ENCODE results near the gene WNK1. TPM values are rescaled to one million over a fixed set of nuclear protein-coding genes. Genes with fewer than 3 reads are reported as not detected.

WNK1 gene
- total RNA-seq, 1 donor from 2014 or later = 366 TPM

- intact Hi-C loops (cut with DNase I) = no loop called here
- DNase-seq (ENCODE audit: extremely low spot score in 2 of 2) = no peak
- H3K36me3 ChIP-seq = peaks cover 0 to 80% of the 10 kb centered on the region in 2 donors
Observed at GRCh38 chr12:894226-894625, 141.8 kb downstream of the WNK1 start.

DNA sequence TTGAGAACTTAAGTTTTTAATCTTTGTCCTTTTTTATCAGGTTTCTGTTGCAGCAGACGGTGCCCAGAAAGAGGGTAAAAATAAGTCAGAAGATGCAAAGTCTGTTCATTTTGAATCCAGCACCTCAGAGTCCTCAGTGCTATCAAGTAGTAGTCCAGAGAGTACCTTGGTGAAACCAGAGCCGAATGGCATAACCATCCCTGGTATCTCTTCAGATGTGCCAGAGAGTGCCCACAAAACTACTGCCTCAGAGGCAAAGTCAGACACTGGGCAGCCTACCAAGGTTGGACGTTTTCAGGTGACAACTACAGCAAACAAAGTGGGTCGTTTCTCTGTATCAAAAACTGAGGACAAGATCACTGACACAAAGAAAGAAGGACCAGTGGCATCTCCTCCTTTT is 143.7 kb downstream of the WNK1 start:
- Histone ChIP-seq H3K4me1 (peaks cover 7% of the 10 kb centered on the region), H3K4me3 (no peak overlapping the region), H3K36me3 (peaks cover 0 to 89% of the 10 kb centered on the region in 2 donors), H3K9me3 (no peaks in the 10 kb centered on the region), H3K27me3 (no peaks in the 10 kb centered on the region), H3K27ac (no peak overlapping the region)
- intact Hi-C loops (cut with DNase I) = no loop called here
- no peak for TF ChIP-seq POLR2A (IDR thresholded peaks at IDR 0.05)
- TF ChIP-seq, protein P1, sequence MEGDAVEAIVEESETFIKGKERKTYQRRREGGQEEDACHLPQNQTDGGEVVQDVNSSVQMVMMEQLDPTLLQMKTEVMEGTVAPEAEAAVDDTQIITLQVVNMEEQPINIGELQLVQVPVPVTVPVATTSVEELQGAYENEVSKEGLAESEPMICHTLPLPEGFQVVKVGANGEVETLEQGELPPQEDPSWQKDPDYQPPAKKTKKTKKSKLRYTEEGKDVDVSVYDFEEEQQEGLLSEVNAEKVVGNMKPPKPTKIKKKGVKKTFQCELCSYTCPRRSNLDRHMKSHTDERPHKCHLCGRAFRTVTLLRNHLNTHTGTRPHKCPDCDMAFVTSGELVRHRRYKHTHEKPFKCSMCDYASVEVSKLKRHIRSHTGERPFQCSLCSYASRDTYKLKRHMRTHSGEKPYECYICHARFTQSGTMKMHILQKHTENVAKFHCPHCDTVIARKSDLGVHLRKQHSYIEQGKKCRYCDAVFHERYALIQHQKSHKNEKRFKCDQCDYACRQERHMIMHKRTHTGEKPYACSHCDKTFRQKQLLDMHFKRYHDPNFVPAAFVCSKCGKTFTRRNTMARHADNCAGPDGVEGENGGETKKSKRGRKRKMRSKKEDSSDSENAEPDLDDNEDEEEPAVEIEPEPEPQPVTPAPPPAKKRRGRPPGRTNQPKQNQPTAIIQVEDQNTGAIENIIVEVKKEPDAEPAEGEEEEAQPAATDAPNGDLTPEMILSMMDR (IDR thresholded peaks at IDR 0.05) = no peak
- TF ChIP-seq POLR2AphosphoS5 (IDR thresholded peaks at IDR 0.05; ENCODE audit: insufficient read depth in 1 of 2, low read depth in 1 of 2) = no peak
- no peak for DNase-seq (ENCODE audit: extremely low spot score in 2 of 2)

More at GRCh38 chr12:894226-894625, 141.8 kb downstream of the WNK1 start:
- Histone ChIP-seq H3K27me3 (no peaks in the 10 kb centered on the region), H3K27ac (no peak overlapping the region), H3K4me3 (no peak overlapping the region), H3K4me1 (peaks cover 7% of the 10 kb centered on the region), H3K9me3 (no peaks in the 10 kb centered on the region)
- TF ChIP-seq POLR2AphosphoS5 (IDR thresholded peaks at IDR 0.05; ENCODE audit: insufficient read depth in 1 of 2, low read depth in 1 of 2) (no peak), POLR2A (IDR thresholded peaks at IDR 0.05) (no peak)
- TF ChIP-seq, protein P1 (IDR thresholded peaks at IDR 0.05) = no peak

DNA sequence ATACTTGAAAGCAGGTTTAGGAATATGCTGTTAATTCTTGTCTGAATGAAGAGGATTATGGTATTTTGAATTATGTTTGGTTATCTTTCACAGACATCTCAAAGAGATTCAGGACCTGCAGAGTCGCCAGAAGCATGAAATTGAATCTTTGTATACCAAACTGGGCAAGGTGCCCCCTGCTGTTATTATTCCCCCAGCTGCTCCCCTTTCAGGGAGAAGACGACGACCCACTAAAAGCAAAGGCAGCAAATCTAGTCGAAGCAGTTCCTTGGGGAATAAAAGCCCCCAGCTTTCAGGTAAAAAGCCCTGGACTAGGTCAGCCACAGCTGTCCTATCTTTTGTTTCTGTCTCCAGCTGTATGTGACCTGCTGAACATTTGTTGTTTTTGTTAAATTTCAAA is 145.0 kb downstream of the WNK1 start:
- H3K9me3 ChIP-seq = no peaks in the 10 kb centered on the region
- no peak for TF ChIP-seq POLR2AphosphoS5 (IDR thresholded peaks at IDR 0.05; ENCODE audit: insufficient read depth in 1 of 2, low read depth in 1 of 2)
- TF ChIP-seq POLR2A (IDR thresholded peaks at IDR 0.05) = no peak
- TF ChIP-seq, protein P1 (IDR thresholded peaks at IDR 0.05) = no peak
- DNase-seq (ENCODE audit: extremely low spot score in 2 of 2) = no peak
- H3K27me3 ChIP-seq = no peaks in the 10 kb centered on the region
- intact Hi-C loops (cut with DNase I) = no loop called here
- H3K36me3 ChIP-seq = peaks cover 0 to 96% of the 10 kb centered on the region in 2 donors
- H3K4me3 ChIP-seq = no peak overlapping the region
- H3K4me1 ChIP-seq = peaks cover 7% of the 10 kb centered on the region
- no peak overlapping the region for H3K27ac ChIP-seq

DNA sequence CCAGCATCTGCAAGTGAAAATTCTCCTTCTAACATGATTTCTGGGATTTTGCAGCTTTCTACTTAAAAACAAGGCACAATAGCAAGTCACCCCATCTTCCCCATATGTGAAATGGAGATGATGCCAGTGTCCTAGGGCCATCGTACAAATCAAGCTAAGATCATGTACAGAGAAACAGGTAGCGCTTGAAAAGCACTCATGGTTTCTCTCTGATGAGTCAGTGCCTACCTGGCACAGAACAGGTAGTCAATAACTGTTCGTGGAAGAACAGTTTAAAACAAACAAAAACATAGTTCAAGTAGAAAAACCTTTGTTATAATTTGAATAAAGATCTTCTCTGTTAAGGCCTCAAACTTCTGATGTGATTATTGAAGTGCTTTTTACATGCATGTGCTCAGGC is 150.2 kb downstream of the WNK1 start:
- Histone ChIP-seq H3K9me3 (no peaks in the 10 kb centered on the region), H3K27ac (no peak overlapping the region), H3K4me3 (no peak overlapping the region), H3K4me1 (no peaks in the 10 kb centered on the region), H3K36me3 (peaks cover 0 to 98% of the 10 kb centered on the region in 2 donors), H3K27me3 (no peaks in the 10 kb centered on the region)
- TF ChIP-seq POLR2A (IDR thresholded peaks at IDR 0.05) (no peak), POLR2AphosphoS5 (IDR thresholded peaks at IDR 0.05; ENCODE audit: insufficient read depth in 1 of 2, low read depth in 1 of 2) (no peak)
- TF ChIP-seq, protein P1 (IDR thresholded peaks at IDR 0.05) = no peak
- intact Hi-C loops (cut with DNase I) = no loop called here
- DNase-seq (ENCODE audit: extremely low spot score in 2 of 2) = no peak

- no peaks in the 10 kb centered on the region for H3K4me1 ChIP-seq
- no peak for TF ChIP-seq POLR2A (IDR thresholded peaks at IDR 0.05)
- TF ChIP-seq, protein P1 (IDR thresholded peaks at IDR 0.05) = no peak
- no peak for TF ChIP-seq POLR2AphosphoS5 (IDR thresholded peaks at IDR 0.05; ENCODE audit: insufficient read depth in 1 of 2, low read depth in 1 of 2)
- H3K27ac ChIP-seq = no peak overlapping the region
- no peaks in the 10 kb centered on the region for H3K27me3 ChIP-seq
- H3K36me3 ChIP-seq = peaks cover 0 to 98% of the 10 kb centered on the region in 2 donors
- DNase-seq (ENCODE audit: extremely low spot score in 2 of 2) = no peak
- intact Hi-C loops (cut with DNase I) = no loop called here
- H3K9me3 ChIP-seq = no peaks in the 10 kb centered on the region
- no peak overlapping the region for H3K4me3 ChIP-seq
Observed at GRCh38 chr12:903055-903454, 150.7 kb downstream of the WNK1 start.

Data from vagina (tissue), 2 donors.